GM12864 (cell line): ENCODE results near the gene HTR1D.

Experiments used
- DNase-seq: peaks from one replicate; pipeline ENCODE4 v3.0.0-alpha.2; 2011; ENCODE audit warnings: low read depth
- H3K4me3 ChIP-seq: 2 replicates; pipeline ENCODE4 v1.5.1; 2011; ENCODE audit warnings: mild to moderate bottlenecking, low read depth, low read length, control low read depth
- TF ChIP-seq, protein P1 (sequence below): IDR thresholded peaks from 2 replicates; pipeline ENCODE4 v1.5.1; 2011; ENCODE audit warnings: low read depth, mild to moderate bottlenecking, moderate library complexity, low read length, control low read depth, inconsistent platforms; ENCODE audit errors: missing control alignments

The HTR1D gene

GRCh38 chr1:23246274-23246673 is 29.0 kb upstream of the HTR1D start:
- DNase-seq: no peak
- no peak overlapping the region for H3K4me3 ChIP-seq
- TF ChIP-seq, protein P1, sequence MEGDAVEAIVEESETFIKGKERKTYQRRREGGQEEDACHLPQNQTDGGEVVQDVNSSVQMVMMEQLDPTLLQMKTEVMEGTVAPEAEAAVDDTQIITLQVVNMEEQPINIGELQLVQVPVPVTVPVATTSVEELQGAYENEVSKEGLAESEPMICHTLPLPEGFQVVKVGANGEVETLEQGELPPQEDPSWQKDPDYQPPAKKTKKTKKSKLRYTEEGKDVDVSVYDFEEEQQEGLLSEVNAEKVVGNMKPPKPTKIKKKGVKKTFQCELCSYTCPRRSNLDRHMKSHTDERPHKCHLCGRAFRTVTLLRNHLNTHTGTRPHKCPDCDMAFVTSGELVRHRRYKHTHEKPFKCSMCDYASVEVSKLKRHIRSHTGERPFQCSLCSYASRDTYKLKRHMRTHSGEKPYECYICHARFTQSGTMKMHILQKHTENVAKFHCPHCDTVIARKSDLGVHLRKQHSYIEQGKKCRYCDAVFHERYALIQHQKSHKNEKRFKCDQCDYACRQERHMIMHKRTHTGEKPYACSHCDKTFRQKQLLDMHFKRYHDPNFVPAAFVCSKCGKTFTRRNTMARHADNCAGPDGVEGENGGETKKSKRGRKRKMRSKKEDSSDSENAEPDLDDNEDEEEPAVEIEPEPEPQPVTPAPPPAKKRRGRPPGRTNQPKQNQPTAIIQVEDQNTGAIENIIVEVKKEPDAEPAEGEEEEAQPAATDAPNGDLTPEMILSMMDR: no peak

- DNase-seq: no peak
- TF ChIP-seq, protein P1: no peak
- H3K4me3 ChIP-seq: no peak overlapping the region
These were observed 27.0 kb upstream of the HTR1D start for GRCh38 chr1:23244256-23244761.

DNA sequence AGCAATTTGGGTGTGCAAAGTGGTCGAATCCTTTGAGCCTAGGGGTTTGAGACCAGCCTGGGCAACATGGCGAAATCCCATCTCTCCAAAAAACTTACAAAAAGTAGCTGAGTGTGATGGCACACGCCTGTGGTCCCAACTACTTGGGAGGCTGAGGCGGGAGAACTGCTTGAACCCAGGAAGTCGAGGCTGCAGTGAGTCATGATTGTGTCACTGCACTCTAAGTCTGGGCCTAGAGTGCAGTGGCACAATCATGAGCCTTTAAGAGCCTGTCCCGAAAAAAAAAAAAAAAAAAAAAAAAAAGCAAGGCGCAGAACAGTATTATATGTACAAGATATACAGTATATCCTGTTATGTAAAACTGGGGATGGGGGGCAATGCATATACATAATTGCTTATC is 25.1 kb upstream of the HTR1D start:
- no peak overlapping the region for H3K4me3 ChIP-seq
- TF ChIP-seq, protein P1: no peak
- no peak for DNase-seq

DNA sequence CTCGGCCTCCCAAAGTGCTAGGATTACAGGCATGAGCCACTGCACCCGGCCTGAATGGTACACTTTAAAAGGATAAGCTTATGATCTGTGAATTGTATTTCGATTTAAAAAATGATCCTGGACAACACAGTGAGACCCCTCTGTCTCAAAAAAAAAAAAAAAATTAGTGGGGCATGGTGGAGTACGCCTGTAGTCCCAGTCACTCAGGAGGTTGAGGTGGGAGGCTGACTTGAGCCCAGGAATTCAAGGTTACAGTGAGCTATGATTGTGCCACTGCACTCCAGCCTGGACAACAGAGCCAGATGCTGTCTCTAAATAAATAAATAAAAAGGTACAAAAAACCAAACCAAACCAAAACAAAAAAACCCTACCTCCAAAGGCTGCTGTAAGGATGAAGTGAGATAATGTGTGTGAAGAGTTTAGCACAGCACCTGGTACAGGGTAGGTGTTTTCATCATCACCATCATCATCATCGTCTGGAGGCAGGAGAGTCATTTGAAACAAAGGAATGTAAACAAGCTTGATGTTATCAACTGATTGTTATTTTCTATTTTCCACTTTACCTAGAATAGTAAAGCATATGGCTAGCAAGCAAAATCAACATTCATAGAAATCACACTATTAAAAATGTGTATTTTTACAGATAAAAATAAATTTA is 22.5 kb upstream of the HTR1D start:
- no peak overlapping the region for H3K4me3 ChIP-seq
- no peak for DNase-seq
- TF ChIP-seq, protein P1: no peak

DNA sequence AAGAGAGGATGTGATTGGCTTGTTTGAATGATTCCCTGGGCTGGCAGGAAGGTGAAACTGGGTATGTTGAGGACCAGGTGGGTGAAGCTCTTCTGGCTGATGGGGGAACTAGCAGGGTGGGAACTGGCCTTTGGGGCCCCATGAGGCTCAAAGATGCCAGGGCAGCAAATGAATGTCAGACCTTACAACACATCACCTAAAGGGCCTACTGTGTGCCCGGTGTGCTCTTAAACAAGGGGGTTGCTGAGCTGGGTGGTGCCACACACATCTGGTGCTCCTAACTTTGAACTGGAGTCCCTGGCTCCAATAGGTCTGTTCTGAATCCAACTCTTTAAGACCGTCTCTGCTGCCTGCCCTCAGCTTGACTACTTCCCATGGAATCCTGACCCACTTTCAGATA is 21.3 kb upstream of the HTR1D start:
- TF ChIP-seq, protein P1: no peak
- no peak for DNase-seq
- no peak overlapping the region for H3K4me3 ChIP-seq

DNA sequence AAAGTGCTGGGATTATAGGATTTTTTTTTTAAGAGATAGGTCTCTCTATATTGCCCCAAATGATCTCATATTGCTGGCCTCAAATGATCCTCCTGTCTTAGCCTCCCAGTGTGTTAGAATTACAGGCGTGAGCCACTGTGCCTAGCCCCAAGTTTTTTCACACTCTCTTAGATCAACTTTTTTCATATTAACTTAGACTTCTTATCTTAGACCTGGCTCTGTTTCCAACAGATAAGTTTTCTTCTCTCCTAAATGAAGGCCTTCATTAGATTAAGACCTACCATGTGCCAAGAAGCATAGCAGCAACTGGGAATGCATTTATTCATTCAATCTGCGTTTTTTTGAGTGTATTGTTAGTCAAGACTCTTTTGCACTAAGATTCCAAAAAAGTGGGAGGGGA is 20.2 kb upstream of the HTR1D start:
- no peak overlapping the region for H3K4me3 ChIP-seq
- TF ChIP-seq, protein P1: no peak
- DNase-seq: no peak

DNA sequence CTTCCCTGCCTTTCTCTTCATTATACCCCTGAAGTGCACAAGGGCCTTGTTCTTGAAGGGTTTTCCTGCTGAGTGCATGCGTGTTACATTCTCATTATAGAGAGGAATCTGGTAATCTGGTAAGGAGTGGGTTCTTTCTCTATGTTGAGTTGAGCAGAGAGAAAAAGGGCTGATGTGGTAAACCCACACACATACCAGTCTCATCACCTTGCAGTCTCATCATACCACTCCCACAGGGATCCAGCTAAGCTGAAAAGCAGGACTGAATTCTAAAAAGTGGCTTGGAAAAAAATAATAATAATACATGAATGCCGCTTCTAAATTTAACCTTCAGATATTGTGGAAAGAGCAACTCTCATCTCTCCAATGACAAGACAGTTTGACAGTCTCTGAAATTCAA is 10.5 kb upstream of the HTR1D start:
- TF ChIP-seq, protein P1: no peak
- no peak overlapping the region for H3K4me3 ChIP-seq
- no peak for DNase-seq
